A673 (cell line): Measurements from ENCODE around the gene RIBC2.

ENCODE experiments used
- EZH2 ChIP-seq: fragments of 200-600 bp; sonication (generic); IDR thresholded peaks from 2 replicates; pipeline ENCODE4 v1.6.1; 2017; ENCODE audit warnings: borderline replicate concordance, low read depth, mild to moderate bottlenecking, mixed read lengths, antibody characterized with exemption, low read length; ENCODE audit not compliant: poor library complexity, severe bottlenecking
- TF ChIP-seq, protein P1 (sequence below): fragments of 300-800, 200-600 bp; sonication (generic); conservative IDR thresholded peaks from 2 replicates; pipeline ENCODE4 v1.5.1; 2017; ENCODE audit warnings: low read depth, mild to moderate bottlenecking, antibody characterized with exemption, low read length, moderate library complexity, mixed read lengths

DNA sequence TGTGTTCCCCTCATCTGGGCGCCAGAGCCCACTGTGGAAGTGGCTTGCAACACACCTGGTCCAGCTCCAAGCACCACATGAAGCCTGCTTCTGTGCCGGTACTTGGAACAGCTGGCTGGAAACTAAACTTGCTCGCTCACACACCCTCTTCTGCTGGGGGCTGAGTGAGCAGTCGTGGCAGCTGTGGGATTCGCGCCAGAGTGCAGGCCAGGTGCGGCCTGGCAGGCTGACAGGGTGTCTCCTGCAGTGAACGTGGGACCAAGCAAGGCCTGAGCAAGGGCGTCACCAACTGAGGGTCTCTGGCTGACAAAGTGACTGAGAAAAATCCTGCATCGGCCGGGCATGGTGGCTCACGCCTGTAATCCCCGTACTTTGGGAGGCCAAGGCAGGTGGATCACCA, 15.3 kb upstream of the RIBC2 start:
- TF ChIP-seq EZH2: no peak
- TF ChIP-seq, protein P1, sequence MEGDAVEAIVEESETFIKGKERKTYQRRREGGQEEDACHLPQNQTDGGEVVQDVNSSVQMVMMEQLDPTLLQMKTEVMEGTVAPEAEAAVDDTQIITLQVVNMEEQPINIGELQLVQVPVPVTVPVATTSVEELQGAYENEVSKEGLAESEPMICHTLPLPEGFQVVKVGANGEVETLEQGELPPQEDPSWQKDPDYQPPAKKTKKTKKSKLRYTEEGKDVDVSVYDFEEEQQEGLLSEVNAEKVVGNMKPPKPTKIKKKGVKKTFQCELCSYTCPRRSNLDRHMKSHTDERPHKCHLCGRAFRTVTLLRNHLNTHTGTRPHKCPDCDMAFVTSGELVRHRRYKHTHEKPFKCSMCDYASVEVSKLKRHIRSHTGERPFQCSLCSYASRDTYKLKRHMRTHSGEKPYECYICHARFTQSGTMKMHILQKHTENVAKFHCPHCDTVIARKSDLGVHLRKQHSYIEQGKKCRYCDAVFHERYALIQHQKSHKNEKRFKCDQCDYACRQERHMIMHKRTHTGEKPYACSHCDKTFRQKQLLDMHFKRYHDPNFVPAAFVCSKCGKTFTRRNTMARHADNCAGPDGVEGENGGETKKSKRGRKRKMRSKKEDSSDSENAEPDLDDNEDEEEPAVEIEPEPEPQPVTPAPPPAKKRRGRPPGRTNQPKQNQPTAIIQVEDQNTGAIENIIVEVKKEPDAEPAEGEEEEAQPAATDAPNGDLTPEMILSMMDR: no peak
